Stomach (tissue), 9 donors: Measurements from ENCODE around the gene EBNA1BP2. TPM values are rescaled to one million over a fixed set of nuclear protein-coding genes. Genes with fewer than 3 reads are reported as not detected.
A peak's percentile ranks its signal among the peaks of the same experiment; 100 is the strongest.

Source experiments
- DNase-seq, 2 donors: peaks; one replicate each; pipeline versions ENCODE4 v3.0.0 to v3.0.0-alpha.2; 2013 to 2019
- H3K27ac ChIP-seq, 5 donors: fragments of 200-600 bp in 4 of 5; sonication (generic) in 4 of 5; one replicate each; pipeline ENCODE4 v1.5.1; 2013 to 2019; ENCODE audit warnings: mild to moderate bottlenecking in 1 of 5, moderate library complexity in 1 of 5
- H3K27me3 ChIP-seq, 3 donors: fragments of 200-600 bp; sonication (generic); one replicate each; pipeline ENCODE4 v1.5.1; 2017 to 2019; ENCODE audit warnings: mixed run types in 1 of 3
- H3K36me3 ChIP-seq, 4 donors: fragments of 200-600 bp; sonication (generic); 1 replicate in 3 of 4; 2 replicates in 1 of 4; pipeline ENCODE4 v1.5.1; 2016 to 2019
- H3K4me1 ChIP-seq, 4 donors: fragments of 200-600 bp; sonication (generic); one replicate each; pipeline ENCODE4 v1.5.1; 2016 to 2019
- H3K4me3 ChIP-seq, 4 donors: fragments of 200-600 bp; sonication (generic) in 3 of 4; one replicate each; pipeline ENCODE4 v1.5.1; 2016 to 2019; ENCODE audit warnings: mild to moderate bottlenecking in 1 of 4
- H3K9me3 ChIP-seq, 4 donors: fragments of 200-600 bp; sonication (generic); one replicate each; pipeline ENCODE4 v1.5.1; 2016 to 2019
- CTCF ChIP-seq, 7 experiments: fragments of 450-650 bp in 4 of 7; fragments of 200-600 bp in 3 of 7; sonication (generic) in 3 of 7; IDR thresholded peaks; one replicate each; pipeline ENCODE4 v1.5.1; 2016 to 2019; ENCODE audit warnings: antibody characterized with exemption in 7 of 7, control low read depth in 2 of 7, mild to moderate bottlenecking in 1 of 7
- EP300 ChIP-seq: sonication (generic); formaldehyde crosslinking; IDR thresholded peaks from one replicate; pipeline ENCODE4 v1.6.1; 2017; ENCODE audit warnings: antibody characterized with exemption
- POLR2A ChIP-seq, 4 donors: fragments of 450-650 bp; IDR thresholded peaks; one replicate each; pipeline ENCODE4 v1.6.1; 2016; ENCODE audit warnings: antibody characterized with exemption in 4 of 4, control low read depth in 2 of 4, mild to moderate bottlenecking in 1 of 4, moderate library complexity in 1 of 4
- POLR2AphosphoS5 ChIP-seq, 3 donors: sonication (generic); formaldehyde crosslinking; IDR thresholded peaks; one replicate each; pipeline ENCODE4 v1.6.1; 2016; ENCODE audit warnings: antibody characterized with exemption in 3 of 3
- WGBS, 5 donors: extraction: QIAGEN DNeasy Blood & Tissue Kit in 3 of 5; methylation state at CpG; one replicate each; pipeline versions ENCODE4 v1.1.5 to v1.1.7; 2013 to 2018; 5-methylcytosine and 5-hydroxymethylcytosine counted together
- intact Hi-C: fragments of 100-400 bp; cut with DNase I; formaldehyde crosslinking; loops from one replicate; pipeline ENCODE4 v1.15.1; 2023; ENCODE audit warnings: low total_unique reads
- polyA plus RNA-seq, 3 donors: library from polyadenylated mRNA; stranded (reverse); fragments of 200-250 nt; gene quantifications; one replicate each; pipeline ENCODE4 v1.2.3, GENCODE V29; 2013
- total RNA-seq, 5 donors: library from RNA; depleted of rRNA; stranded (reverse); fragments of >200 nt; gene quantifications; one replicate each; pipeline versions ENCODE4 v1.1.0 to v1.2.3, GENCODE V29; 2014 to 2016
- donor health status: healthy with polysubstance abuse.
- donor health status: Bipolar disorder and iron deficiency.
- donor health status: healthy.

Gene EBNA1BP2
- total and polyA plus RNA-seq, 8 donors, result 4.1 to 58.9 (median 47.9) TPM

- no peaks in the 10 kb centered on the region for H3K27me3 ChIP-seq
- no peak overlapping the region for H3K4me3 ChIP-seq
- H3K27ac ChIP-seq, result no peak overlapping the region
- WGBS, 5 donors, result 26 to 32% (median 27%) methylated on average over 10 of the region's 10 CpGs
- intact Hi-C loops, result no loop called here
- no peaks in the 10 kb centered on the region for H3K36me3 ChIP-seq
- TF ChIP-seq CTCF (IDR thresholded peaks at IDR 0.05) (no peak), POLR2A (IDR thresholded peaks at IDR 0.05) (no peak), EP300 (no peak), POLR2AphosphoS5 (IDR thresholded peaks at IDR 0.05) (no peak)
- DNase-seq, result peak in 1 of 2 donors; percentile 78
- no peaks in the 10 kb centered on the region for H3K9me3 ChIP-seq
- H3K4me1 ChIP-seq, result peaks cover 0 to 14% (median 5%) of the 10 kb centered on the region in 4 donors
Measured at GRCh38 chr1:43206600-43207228, 34.6 kb upstream of the EBNA1BP2 start.

GRCh38 chr1:43205671-43206070 lies 33.6 kb upstream of the EBNA1BP2 start:
- peak in 1 of 2 donors; percentile 28 for DNase-seq
- no peaks in the 10 kb centered on the region for H3K27me3 ChIP-seq
- no peak overlapping the region for H3K27ac ChIP-seq
- no peak overlapping the region for H3K4me3 ChIP-seq
- intact Hi-C loops, result no loop called here
- H3K4me1 ChIP-seq, result peaks cover 0 to 14% (median 5%) of the 10 kb centered on the region in 4 donors
- no peaks in the 10 kb centered on the region for H3K36me3 ChIP-seq
- TF ChIP-seq POLR2AphosphoS5 (IDR thresholded peaks at IDR 0.05) (no peak), POLR2A (IDR thresholded peaks at IDR 0.05) (no peak), EP300 (no peak), CTCF (IDR thresholded peaks at IDR 0.05) (no peak)
- WGBS, 5 donors, result 63 to 86% (median 79%) methylated on average over 4 of the region's 4 CpGs
- no peaks in the 10 kb centered on the region for H3K9me3 ChIP-seq

DNA sequence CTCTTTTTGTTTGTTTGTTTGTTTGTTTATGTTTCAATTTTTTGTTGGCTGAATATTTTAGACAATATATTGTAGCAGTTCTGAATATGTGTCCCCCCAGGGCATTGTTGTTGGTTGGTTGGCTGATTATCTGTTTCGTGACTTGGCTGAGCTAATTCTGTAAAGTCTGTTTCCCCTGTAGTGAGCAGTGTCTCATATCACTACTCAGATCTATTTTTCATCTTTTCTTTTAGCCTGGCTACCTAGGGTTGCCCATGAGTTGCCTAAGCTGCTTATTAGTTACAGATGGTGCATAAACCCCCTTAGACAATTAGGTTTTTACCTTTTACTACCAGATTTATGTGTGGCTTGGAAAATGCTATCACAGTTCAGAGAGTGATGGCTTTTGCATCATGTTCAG lies 32.3 kb upstream of the EBNA1BP2 start:
- no peak for TF ChIP-seq EP300
- TF ChIP-seq POLR2A (IDR thresholded peaks at IDR 0.05), result no peak
- TF ChIP-seq POLR2AphosphoS5 (IDR thresholded peaks at IDR 0.05), result no peak
- TF ChIP-seq CTCF (IDR thresholded peaks at IDR 0.05), result no peak
- Histone ChIP-seq H3K4me1 (peaks cover 0 to 14% (median 5%) of the 10 kb centered on the region in 4 donors), H3K27me3 (no peaks in the 10 kb centered on the region), H3K36me3 (no peaks in the 10 kb centered on the region), H3K4me3 (no peak overlapping the region), H3K9me3 (no peaks in the 10 kb centered on the region), H3K27ac (no peak overlapping the region)
- intact Hi-C loops, result no loop called here
- DNase-seq, result no peak
- 86 to 100% (median 90%) methylated on average over 1 of the region's 1 CpG for WGBS, 5 donors

GRCh38 chr1:43203859-43204258 lies 31.8 kb upstream of the EBNA1BP2 start:
- TF ChIP-seq POLR2AphosphoS5 (IDR thresholded peaks at IDR 0.05) (no peak), CTCF (IDR thresholded peaks at IDR 0.05) (no peak), POLR2A (IDR thresholded peaks at IDR 0.05) (no peak), EP300 (no peak)
- H3K9me3 ChIP-seq, result no peaks in the 10 kb centered on the region
- H3K4me1 ChIP-seq, result peaks cover 0 to 14% (median 5%) of the 10 kb centered on the region in 4 donors
- no peaks in the 10 kb centered on the region for H3K36me3 ChIP-seq
- intact Hi-C loops, result no loop called here
- no peak overlapping the region for H3K4me3 ChIP-seq
- DNase-seq, result no peak
- 73 to 99% (median 90%) methylated on average over 3 of the region's 3 CpGs for WGBS, 5 donors
- no peaks in the 10 kb centered on the region for H3K27me3 ChIP-seq
- no peak overlapping the region for H3K27ac ChIP-seq
